Breast epithelium (tissue), 4 donors: ENCODE data around the gene RAPGEF4. TPM values are rescaled to one million over a fixed set of nuclear protein-coding genes. Genes with fewer than 3 reads are reported as not detected.
A peak's percentile ranks its signal among the peaks of the same experiment; 100 is the strongest.

Experiments
- DNase-seq, 2 donors: peaks; one replicate each; pipeline ENCODE4 v3.0.0-alpha.2; 2019; ENCODE audit warnings: low spot score in 2 of 2
- H3K27ac ChIP-seq, 2 donors: fragments of 200-600 bp; sonication (generic) in 1 of 2; one replicate each; pipeline ENCODE4 v1.5.1; 2016 to 2019; ENCODE audit warnings: mild to moderate bottlenecking in 1 of 2
- H3K27me3 ChIP-seq, 2 donors: fragments of 200-600 bp; sonication (generic) in 1 of 2; one replicate each; pipeline versions ENCODE4 v1.5.1 to v1.6.0; 2017 to 2019; ENCODE audit warnings: control low read depth in 1 of 2, mild to moderate bottlenecking in 1 of 2
- H3K36me3 ChIP-seq: fragments of 200-600 bp; one replicate; pipeline ENCODE4 v1.5.1; 2019
- H3K4me1 ChIP-seq, 2 donors: fragments of 200-600 bp; sonication (generic); one replicate each; pipeline ENCODE4 v1.5.1; 2016 to 2019; ENCODE audit warnings: control low read depth in 1 of 2
- H3K4me3 ChIP-seq, 3 donors: fragments of 200-600 bp; sonication (generic); 1 replicate in 2 of 3; 2 replicates in 1 of 3; pipeline ENCODE4 v1.5.1; 2016 to 2019; ENCODE audit warnings: mild to moderate bottlenecking in 3 of 3, moderate library complexity in 2 of 3
- H3K9me3 ChIP-seq, 2 donors: fragments of 200-600 bp; sonication (generic) in 1 of 2; one replicate each; pipeline ENCODE4 v1.5.1; 2016 to 2019; ENCODE audit warnings: control low read depth in 1 of 2
- CTCF ChIP-seq, 3 donors: fragments of 450-650 bp; IDR thresholded peaks; one replicate each; pipeline ENCODE4 v1.5.1; 2016 to 2017; ENCODE audit warnings: antibody characterized with exemption in 3 of 3, mild to moderate bottlenecking in 3 of 3, moderate library complexity in 3 of 3
- POLR2A ChIP-seq: fragments of 450-650 bp; IDR thresholded peaks from one replicate; pipeline ENCODE4 v1.6.1; 2016; ENCODE audit warnings: antibody characterized with exemption, mild to moderate bottlenecking, moderate library complexity
- POLR2AphosphoS5 ChIP-seq, 3 donors: sonication (generic); formaldehyde crosslinking; IDR thresholded peaks; one replicate each; pipeline ENCODE4 v1.6.1; 2017; ENCODE audit warnings: antibody characterized with exemption in 3 of 3
- intact Hi-C: fragments of 100-400 bp; cut with DNase I; formaldehyde crosslinking; loops from one replicate; pipeline ENCODE4 v1.15.1; 2023; ENCODE audit warnings: low total_unique reads
- total RNA-seq, 3 donors: library from RNA; depleted of rRNA; stranded (reverse); fragments of >200 nt; gene quantifications; one replicate each; pipeline ENCODE4 v1.1.0, GENCODE V29; 2016

RAPGEF4 gene
- total RNA-seq, 3 donors from 2014 or later: 7.7 to 12.8 (median 11.6) TPM

GRCh38 chr2:172864182-172864581, 128.5 kb downstream of the RAPGEF4 start:
- Histone ChIP-seq H3K27ac (no peak overlapping the region), H3K9me3 (no peaks in the 10 kb centered on the region), H3K27me3 (no peaks in the 10 kb centered on the region), H3K4me3 (no peak overlapping the region), H3K4me1 (no peaks in the 10 kb centered on the region), H3K36me3 (no peaks in the 10 kb centered on the region)
- TF ChIP-seq POLR2A: no peak
- peak; percentile 13 to 57 (median 28) for TF ChIP-seq CTCF (IDR thresholded peaks at IDR 0.05)
- no peak for TF ChIP-seq POLR2AphosphoS5 (IDR thresholded peaks at IDR 0.05)
- intact Hi-C loops: no loop called here
- DNase-seq: peak in 1 of 2 donors; percentile 56

GRCh38 chr2:172865422-172865821, 129.8 kb downstream of the RAPGEF4 start:
- H3K4me1 ChIP-seq: no peaks in the 10 kb centered on the region
- no peak overlapping the region for H3K4me3 ChIP-seq
- H3K27me3 ChIP-seq: no peaks in the 10 kb centered on the region
- no peak for DNase-seq
- no peak overlapping the region for H3K27ac ChIP-seq
- H3K36me3 ChIP-seq: no peaks in the 10 kb centered on the region
- intact Hi-C loops: no loop called here
- no peaks in the 10 kb centered on the region for H3K9me3 ChIP-seq
- TF ChIP-seq POLR2A (no peak), POLR2AphosphoS5 (IDR thresholded peaks at IDR 0.05) (no peak), CTCF (IDR thresholded peaks at IDR 0.05) (no peak)

GRCh38 chr2:172869861-172870260, 134.2 kb downstream of the RAPGEF4 start:
- Histone ChIP-seq H3K9me3 (no peaks in the 10 kb centered on the region), H3K4me1 (no peaks in the 10 kb centered on the region), H3K36me3 (no peaks in the 10 kb centered on the region), H3K4me3 (no peak overlapping the region), H3K27me3 (no peaks in the 10 kb centered on the region), H3K27ac (no peak overlapping the region)
- intact Hi-C loops: no loop called here
- no peak for DNase-seq
- no peak for TF ChIP-seq CTCF (IDR thresholded peaks at IDR 0.05)
- no peak for TF ChIP-seq POLR2A
- no peak for TF ChIP-seq POLR2AphosphoS5 (IDR thresholded peaks at IDR 0.05)

GRCh38 chr2:172870396-172870795, 134.8 kb downstream of the RAPGEF4 start:
- TF ChIP-seq CTCF (IDR thresholded peaks at IDR 0.05) (no peak), POLR2A (no peak), POLR2AphosphoS5 (IDR thresholded peaks at IDR 0.05) (no peak)
- intact Hi-C loops: no loop called here
- Histone ChIP-seq H3K27me3 (no peaks in the 10 kb centered on the region), H3K36me3 (no peaks in the 10 kb centered on the region), H3K4me3 (no peak overlapping the region), H3K27ac (no peak overlapping the region), H3K4me1 (no peaks in the 10 kb centered on the region), H3K9me3 (no peaks in the 10 kb centered on the region)
- no peak for DNase-seq

- DNase-seq: no peak
- H3K36me3 ChIP-seq: no peaks in the 10 kb centered on the region
- no peaks in the 10 kb centered on the region for H3K4me1 ChIP-seq
- intact Hi-C loops: no loop called here
- no peak for TF ChIP-seq POLR2AphosphoS5 (IDR thresholded peaks at IDR 0.05)
- TF ChIP-seq POLR2A: no peak
- no peak for TF ChIP-seq CTCF (IDR thresholded peaks at IDR 0.05)
- no peaks in the 10 kb centered on the region for H3K27me3 ChIP-seq
- H3K4me3 ChIP-seq: no peak overlapping the region
- no peaks in the 10 kb centered on the region for H3K9me3 ChIP-seq
- no peak overlapping the region for H3K27ac ChIP-seq
Observed at GRCh38 chr2:172877826-172878225, 142.2 kb downstream of the RAPGEF4 start.
